Panc1 (cell line): ENCODE data around the gene SLC36A3. TPM values are rescaled to one million over a fixed set of nuclear protein-coding genes. Genes with fewer than 3 reads are reported as not detected.

ENCODE experiments used
- ATAC-seq: fragments of 200-7000 bp; cut with Tn5 transposase; 2 replicates; pipeline ENCODE4 v1.9.1; 2020; ENCODE audit warnings: mild to moderate bottlenecking, moderate library complexity
- Bru-seq: library from RNA; stranded (reverse); fragments of 400-500 nt; gene quantifications from one replicate; lab custom pipeline; 2021; lab: Mats Ljungman, UMichigan
- BruChase-seq, 2 experiments: library from RNA; stranded (reverse); fragments of 400-500 nt; gene quantifications; one replicate each; lab custom pipeline; 2021; lab: Mats Ljungman, UMichigan
- BruUV-seq: library from RNA; stranded (reverse); fragments of 400-500 nt; replicated peaks from 2 replicates; lab custom pipeline; 2021; lab: Mats Ljungman, UMichigan
- CTCF ChIA-PET: fragments of 300-600 bp; sonication (Branson Sonifier 250); formaldehyde crosslinking; loops from one replicate; lab custom pipeline; 2022; ENCODE audit warnings: antibody characterized with exemption; lab: Charles Lee
- POLR2A ChIA-PET: fragments of 300-600 bp; sonication (Branson Sonifier 250); formaldehyde crosslinking; loops from one replicate; lab custom pipeline; 2022; ENCODE audit warnings: antibody characterized with exemption; lab: Charles Lee
- DNase-seq: peaks from one replicate; pipeline ENCODE4 v3.0.0-alpha.2; 2010; ENCODE audit warnings: low read depth, low spot score
- H3K27ac ChIP-seq: 2 replicates; pipeline ENCODE4 v1.5.1; 2011; ENCODE audit warnings: mild to moderate bottlenecking, low read length, inconsistent platforms
- H3K27me3 ChIP-seq: fragments of 200-500 bp; sonication (Bioruptor generic); 2 replicates; pipeline ENCODE4 v1.6.0; 2014; ENCODE audit warnings: low read length, inconsistent platforms; ENCODE audit not compliant: control insufficient read depth, insufficient read depth
- H3K36me3 ChIP-seq: fragments of 200-500 bp; sonication (Bioruptor generic); 2 replicates; pipeline ENCODE4 v1.5.1; 2014; ENCODE audit warnings: inconsistent platforms, mild to moderate bottlenecking, low read length, moderate library complexity; ENCODE audit not compliant: control insufficient read depth, insufficient read depth
- H3K4me1 ChIP-seq: 2 replicates; pipeline ENCODE4 v1.5.1; 2011; ENCODE audit warnings: inconsistent platforms, mild to moderate bottlenecking, low read length, moderate library complexity; ENCODE audit not compliant: control insufficient read depth, insufficient read depth
- H3K4me3 ChIP-seq, 2 experiments: 2 replicates each; pipeline ENCODE4 v1.5.1; 2011 to 2012; ENCODE audit warnings: low read depth in 2 of 2, low read length in 2 of 2, mild to moderate bottlenecking in 2 of 2, inconsistent platforms in 1 of 2, moderate library complexity in 1 of 2
- H3K9me3 ChIP-seq: fragments of 200-500 bp; sonication (Bioruptor generic); 2 replicates; pipeline ENCODE4 v1.5.1; 2014; ENCODE audit warnings: low read depth, mild to moderate bottlenecking, inconsistent platforms, low read length, moderate library complexity; ENCODE audit not compliant: control insufficient read depth, insufficient read depth
- CTCF ChIP-seq: fragments of 450-650 bp; IDR thresholded peaks from 2 replicates; pipeline ENCODE4 v1.5.1; 2017; ENCODE audit warnings: mild to moderate bottlenecking
- POLR2AphosphoS5 ChIP-seq: IDR thresholded peaks from 2 replicates; pipeline ENCODE4 v1.6.1; 2012; ENCODE audit warnings: mild to moderate bottlenecking, low read depth, low read length, moderate library complexity
- REST ChIP-seq, 2 experiments: IDR thresholded peaks; 2 replicates each; pipeline ENCODE4 v1.6.1; 2011 to 2012; ENCODE audit warnings: low read depth in 2 of 2, control low read depth in 1 of 2, low read length in 1 of 2, mild to moderate bottlenecking in 1 of 2, moderate library complexity in 1 of 2; ENCODE audit not compliant: insufficient read depth in 1 of 2
- SIN3A ChIP-seq: IDR thresholded peaks from 2 replicates; pipeline ENCODE4 v1.6.1; 2012; ENCODE audit warnings: low read depth, mild to moderate bottlenecking, low read length, moderate library complexity, borderline replicate concordance; ENCODE audit not compliant: insufficient read depth
- TCF7L2 ChIP-seq: IDR thresholded peaks from 2 replicates; pipeline ENCODE4 v1.6.1; 2011; ENCODE audit warnings: mild to moderate bottlenecking, low read depth, low read length, inconsistent platforms
- in situ Hi-C: cut with HindIII; loops from 2 replicates; pipeline ENCODE4 v1.10.0; 2016; ENCODE audit warnings: low sequenced_read_pairs, low pct_unique_long_range_greater_than_20kb
- intact Hi-C: fragments of 100-400 bp; cut with micrococcal nuclease; formaldehyde crosslinking; loops from one replicate; pipeline ENCODE4 v1.10.0; 2022; ENCODE audit not compliant: unreplicated experiment
- long read RNA-seq: library from polyadenylated mRNA; unstranded; transcript quantifications from one replicate; pipeline ENCODE4 v2.0.0, GENCODE V29; 2021; ENCODE audit not compliant: unreplicated experiment
- polyA plus RNA-seq: library from polyadenylated mRNA; unstranded; fragments of >200 nt; gene quantifications from one replicate; pipeline ENCODE4 v1.2.1, GENCODE V29; 2012; ENCODE audit warnings: missing spikeins; ENCODE audit not compliant: insufficient read length
- total RNA-seq: library from RNA; stranded (reverse); gene quantifications from one replicate; pipeline ENCODE4 v1.2.1, GENCODE V29; 2021; ENCODE audit not compliant: unreplicated experiment

Gene SLC36A3
- total RNA-seq (not detected), Bru-seq, nascent RNA (not detected), BruChase-seq, experiment 1, labeled RNA remaining after a 2-hour chase (not detected), BruChase-seq, experiment 2, labeled RNA remaining after a 6-hour chase (not detected)
- polyA plus RNA-seq = not detected
- long read RNA-seq = 0 reads

GRCh38 chr5:151303666-151304065 is at the start of gene SLC36A3:
SLC36A3 (minus strand) TSS chr5:151303766; CDS start chr5:151303354, 412 bp downstream.
- DNase-seq = no peak
- no peak for ATAC-seq
- ChIA-PET POLR2A (no interaction called here), CTCF (no interaction called here)
- Histone ChIP-seq H3K4me3 (no peak within 1 kb of the TSS), H3K9me3 (no peaks in the 10 kb centered on the region), H3K36me3 (no peaks in the 10 kb centered on the region), H3K4me1 (no peaks in the 10 kb centered on the region), H3K27ac (no peak within 1 kb of the TSS), H3K27me3 (peaks cover 10% of the 10 kb centered on the region)
- no TSS peak for BruUV-seq
- in situ Hi-C loops = no loop called here
- TF ChIP-seq REST (IDR thresholded peaks at IDR 0.05; ENCODE audit: insufficient read depth in 1 of 2, low read depth in 2 of 2, low read length in 1 of 2) (no peak), CTCF (no peak)
- intact Hi-C loops = no loop called here

GRCh38 chr5:151351671-151352070 is 48.1 kb upstream of the SLC36A3 start:
- ATAC-seq (no peak), DNase-seq (no peak)
- ChIA-PET CTCF (no interaction called here), POLR2A (no interaction called here)
- intact Hi-C loops (no loop called here), in situ Hi-C loops (no loop called here)
- H3K27me3 ChIP-seq = peaks cover 5% of the 10 kb centered on the region; the same call in 1 of the 2 replicates
- H3K4me1 ChIP-seq = no peaks in the 10 kb centered on the region
- no TSS peak for BruUV-seq
- no peaks in the 10 kb centered on the region for H3K36me3 ChIP-seq
- no peak for TF ChIP-seq CTCF
- TF ChIP-seq TCF7L2 = no peak
- TF ChIP-seq SIN3A = no peak
- no peak for TF ChIP-seq REST (IDR thresholded peaks at IDR 0.05; ENCODE audit: insufficient read depth in 1 of 2, low read depth in 2 of 2, low read length in 1 of 2)
- no peak for TF ChIP-seq POLR2AphosphoS5
- no peaks in the 10 kb centered on the region for H3K9me3 ChIP-seq
- no peak overlapping the region for H3K4me3 ChIP-seq
- no peak overlapping the region for H3K27ac ChIP-seq
